ENCODE data around the gene CCDC150.

CCDC150 gene

GRCh38 chr2:196651387-196652094 is 12.0 kb downstream of the CCDC150 start:
- TF ChIP-seq CTCF (IDR thresholded peaks at IDR 0.05; ENCODE audit: extremely low read depth, insufficient read depth, missing control alignments): no peak
- DNase-seq (ENCODE audit: low spot score): no peak
- in situ Hi-C loops (cut with MboI; ENCODE audit: low pct_unique_long_range_greater_than_20kb, low sequenced_read_pairs, unreplicated experiment): no loop called here

GRCh38 chr2:196652869-196653268 is 13.4 kb downstream of the CCDC150 start:
- no peak for DNase-seq (ENCODE audit: low spot score)
- in situ Hi-C loops (cut with MboI; ENCODE audit: low pct_unique_long_range_greater_than_20kb, low sequenced_read_pairs, unreplicated experiment): no loop called here
- no peak for TF ChIP-seq CTCF (IDR thresholded peaks at IDR 0.05; ENCODE audit: extremely low read depth, insufficient read depth, missing control alignments)

- in situ Hi-C loops (cut with MboI; ENCODE audit: low pct_unique_long_range_greater_than_20kb, low sequenced_read_pairs, unreplicated experiment): no loop called here
- TF ChIP-seq CTCF (IDR thresholded peaks at IDR 0.05; ENCODE audit: extremely low read depth, insufficient read depth, missing control alignments): no peak
- DNase-seq (ENCODE audit: low spot score): no peak
These were observed 14.3 kb downstream of the CCDC150 start for GRCh38 chr2:196653843-196654242.

- no peak for TF ChIP-seq CTCF (IDR thresholded peaks at IDR 0.05; ENCODE audit: extremely low read depth, insufficient read depth, missing control alignments)
- DNase-seq (ENCODE audit: low spot score): no peak
- in situ Hi-C loops (cut with MboI; ENCODE audit: low pct_unique_long_range_greater_than_20kb, low sequenced_read_pairs, unreplicated experiment): no loop called here
These were observed 16.2 kb downstream of the CCDC150 start for GRCh38 chr2:196655761-196656160.

- no peak for DNase-seq (ENCODE audit: low spot score)
- in situ Hi-C loops (cut with MboI; ENCODE audit: low pct_unique_long_range_greater_than_20kb, low sequenced_read_pairs, unreplicated experiment): no loop called here
- TF ChIP-seq CTCF (IDR thresholded peaks at IDR 0.05; ENCODE audit: extremely low read depth, insufficient read depth, missing control alignments): no peak
These were observed 17.8 kb downstream of the CCDC150 start for GRCh38 chr2:196657333-196657732.

GRCh38 chr2:196659844-196660243 is 20.3 kb downstream of the CCDC150 start:
- no peak for DNase-seq (ENCODE audit: low spot score)
- in situ Hi-C loops (cut with MboI; ENCODE audit: low pct_unique_long_range_greater_than_20kb, low sequenced_read_pairs, unreplicated experiment): no loop called here
- no peak for TF ChIP-seq CTCF (IDR thresholded peaks at IDR 0.05; ENCODE audit: extremely low read depth, insufficient read depth, missing control alignments)
